ENCODE results near the gene SKAP1. TPM values are rescaled to one million over a fixed set of nuclear protein-coding genes. Genes with fewer than 3 reads are reported as not detected.

The SKAP1 gene
- total RNA-seq, 1 donor from 2014 or later, result not detected

GRCh38 chr17:48184721-48185120 lies 245.3 kb downstream of the SKAP1 start:
- H3K27me3 Mint-ChIP-seq (ENCODE audit: insufficient read depth, low read depth), result peaks cover 4% of the 10 kb centered on the region
- no peaks in the 10 kb centered on the region for H3K9me3 Mint-ChIP-seq
- Histone ChIP-seq H3K9me3 (ENCODE audit: low read depth) (no peaks in the 10 kb centered on the region), H4K20me1 (ENCODE audit: low read depth) (no peaks in the 10 kb centered on the region), H3K4me1 (no peaks in the 10 kb centered on the region), H3K36me3 (no peaks in the 10 kb centered on the region), H3K27ac (no peak overlapping the region), H3F3A (ENCODE audit: low read depth) (no peaks in the 10 kb centered on the region), H3K4me3 (no peak overlapping the region), H2AFZ (replicated peaks) (no peak overlapping the region), H3K79me2 (ENCODE audit: low read depth) (no peaks in the 10 kb centered on the region), H3K27me3 (peaks cover 8% of the 10 kb centered on the region), H3K9ac (no peak overlapping the region), H3K4me2 (no peak overlapping the region)
- no peak overlapping the region for H3K27ac Mint-ChIP-seq
- no peaks in the 10 kb centered on the region for H3K4me1 Mint-ChIP-seq
- no peaks in the 10 kb centered on the region for H3K36me3 Mint-ChIP-seq
- no peak overlapping the region for H3K4me3 Mint-ChIP-seq
- TF ChIP-seq EZH2phosphoT487 (IDR thresholded peaks at IDR 0.05) (no peak), EZH2 (IDR thresholded peaks at IDR 0.05) (no peak), CTCF (IDR thresholded peaks at IDR 0.05) (no peak)
- no peak for DNase-seq (ENCODE audit: low spot score)

DNA sequence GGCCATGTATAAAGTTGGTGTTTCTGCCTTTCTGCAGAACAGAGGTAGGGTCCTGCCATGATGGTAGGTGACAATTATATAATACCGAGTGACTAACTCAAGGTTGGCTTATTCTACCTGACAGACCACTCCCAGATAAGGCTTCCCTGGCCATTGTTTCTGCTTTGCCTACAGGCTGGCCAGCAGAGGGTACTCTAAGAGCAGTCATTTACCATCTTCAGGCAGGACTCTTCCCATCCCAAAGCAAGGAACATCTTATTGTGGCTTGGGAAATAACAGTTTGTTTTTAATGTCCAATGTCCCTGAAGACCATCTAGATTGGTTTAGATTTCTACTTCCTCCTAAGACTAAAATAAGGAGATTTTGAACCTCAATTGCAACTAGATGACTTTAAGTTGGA lies 248.4 kb downstream of the SKAP1 start:
- Mint-ChIP-seq H3K4me3 (no peak overlapping the region), H3K36me3 (no peaks in the 10 kb centered on the region), H3K9me3 (no peaks in the 10 kb centered on the region), H3K4me1 (peaks cover 11% of the 10 kb centered on the region), H3K27ac (no peak overlapping the region), H3K27me3 (ENCODE audit: insufficient read depth, low read depth) (peaks cover 2% of the 10 kb centered on the region)
- H3K9ac ChIP-seq, result no peak overlapping the region
- H3F3A ChIP-seq (ENCODE audit: low read depth), result no peaks in the 10 kb centered on the region
- TF ChIP-seq EZH2phosphoT487 (IDR thresholded peaks at IDR 0.05) (no peak), CTCF (IDR thresholded peaks at IDR 0.05) (peak; percentile 62), EZH2 (IDR thresholded peaks at IDR 0.05) (no peak)
- no peaks in the 10 kb centered on the region for H3K79me2 ChIP-seq (ENCODE audit: low read depth)
- H3K27ac ChIP-seq, result no peak overlapping the region
- peaks cover 13% of the 10 kb centered on the region for H3K4me1 ChIP-seq
- DNase-seq (ENCODE audit: low spot score), result peak; percentile 60
- no peaks in the 10 kb centered on the region for H3K9me3 ChIP-seq (ENCODE audit: low read depth)
- H2AFZ ChIP-seq (replicated peaks), result no peak overlapping the region
- no peak overlapping the region for H3K4me2 ChIP-seq
- H3K36me3 ChIP-seq, result no peaks in the 10 kb centered on the region
- no peak overlapping the region for H3K4me3 ChIP-seq
- H3K27me3 ChIP-seq, result peaks cover 8% of the 10 kb centered on the region
- no peaks in the 10 kb centered on the region for H4K20me1 ChIP-seq (ENCODE audit: low read depth)

DNA sequence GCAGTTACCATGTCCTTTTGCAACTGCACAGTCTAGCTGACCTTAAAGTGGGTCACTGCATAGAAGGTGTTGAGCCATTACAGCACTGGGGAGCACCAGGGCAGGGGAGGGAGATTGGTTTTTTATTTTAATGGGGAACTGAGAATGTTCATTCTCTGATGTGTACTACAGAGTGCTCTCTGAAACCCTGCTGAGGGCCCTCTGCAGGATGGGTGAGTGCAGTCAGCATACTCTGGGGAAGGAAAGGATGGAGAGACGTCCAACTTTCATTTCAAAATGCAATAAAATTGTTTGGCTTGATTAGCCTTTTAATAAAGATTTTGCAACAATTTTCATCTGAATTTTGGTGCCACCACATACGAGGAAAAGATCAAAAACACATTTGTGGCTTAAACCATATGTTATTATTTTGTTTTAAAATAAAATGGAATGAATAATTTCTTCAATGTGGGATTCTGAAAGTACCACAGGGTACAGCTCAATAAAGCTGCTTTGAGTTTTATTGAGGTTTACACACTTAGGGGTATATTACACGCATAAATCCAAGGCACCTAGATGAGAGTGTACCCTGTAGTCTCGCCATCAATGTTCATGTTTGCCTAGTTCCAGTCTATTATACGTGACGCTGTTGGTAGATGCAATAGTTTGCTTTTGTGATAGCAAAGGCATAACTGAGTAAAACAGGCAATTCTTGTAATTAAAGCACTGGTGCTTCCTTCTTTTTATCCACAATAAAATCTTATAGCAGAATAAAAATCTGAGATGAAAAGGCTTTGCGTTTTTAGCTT lies 249.0 kb downstream of the SKAP1 start:
- Histone ChIP-seq H3K79me2 (ENCODE audit: low read depth) (no peaks in the 10 kb centered on the region), H3K36me3 (no peaks in the 10 kb centered on the region), H3K27me3 (peaks cover 8% of the 10 kb centered on the region), H3K9ac (no peak overlapping the region), H2AFZ (replicated peaks) (no peak overlapping the region), H3K27ac (no peak overlapping the region), H3K4me3 (no peak overlapping the region), H4K20me1 (ENCODE audit: low read depth) (no peaks in the 10 kb centered on the region), H3K4me1 (peaks cover 13% of the 10 kb centered on the region), H3F3A (ENCODE audit: low read depth) (no peaks in the 10 kb centered on the region), H3K9me3 (ENCODE audit: low read depth) (no peaks in the 10 kb centered on the region), H3K4me2 (no peak overlapping the region)
- no peaks in the 10 kb centered on the region for H3K9me3 Mint-ChIP-seq
- H3K27me3 Mint-ChIP-seq (ENCODE audit: insufficient read depth, low read depth), result peaks cover 2% of the 10 kb centered on the region
- H3K4me3 Mint-ChIP-seq, result no peak overlapping the region
- H3K36me3 Mint-ChIP-seq, result no peaks in the 10 kb centered on the region
- H3K4me1 Mint-ChIP-seq, result peaks cover 11% of the 10 kb centered on the region
- H3K27ac Mint-ChIP-seq, result no peak overlapping the region
- DNase-seq (ENCODE audit: low spot score), result no peak
- TF ChIP-seq EZH2phosphoT487 (IDR thresholded peaks at IDR 0.05), result no peak
